HK-2 (cell line): ENCODE measurements around the gene BEND3.
"Not testable (repeated sequence)": the region's sequence is repeated elsewhere in the genome, so short reads cannot be mapped to it uniquely, and the experiment has no call there.

Experiments
- DNase-seq: peaks from one replicate; pipeline ENCODE4 v3.0.0-alpha.2; 2018; ENCODE audit not compliant: unreplicated experiment

Gene BEND3

GRCh38 chr6:107121266-107121665, 6.0 kb upstream of the BEND3 start:
- no peak for DNase-seq

- DNase-seq, result no peak
Observed at GRCh38 chr6:107120404-107120803, 5.1 kb upstream of the BEND3 start.

- DNase-seq, result no peak
Observed at GRCh38 chr6:107118976-107119375, 3.7 kb upstream of the BEND3 start.

GRCh38 chr6:107118540-107118939, 3.2 kb upstream of the BEND3 start:
- DNase-seq, result not testable (repeated sequence)

GRCh38 chr6:107116931-107117330, 1.6 kb upstream of the BEND3 start:
- DNase-seq, result no peak

GRCh38 chr6:107116328-107116892, 1.1 kb upstream of the BEND3 start:
- peak; percentile 6 for DNase-seq

- DNase-seq, result peak; percentile 56
Observed at GRCh38 chr6:107115695-107116327, 496 bp upstream of the BEND3 start.

GRCh38 chr6:107114213-107114925, 946 bp downstream of the BEND3 start:
- peak; percentile 87 for DNase-seq

- DNase-seq, result no peak
Observed at GRCh38 chr6:107110200-107110599, 5.1 kb downstream of the BEND3 start.

- peak; percentile 74 for DNase-seq
Observed at GRCh38 chr6:107108201-107108890, 7.0 kb downstream of the BEND3 start.

- DNase-seq, result no peak
Observed at GRCh38 chr6:107107791-107108190, 7.5 kb downstream of the BEND3 start.

GRCh38 chr6:107106165-107106564, 9.2 kb downstream of the BEND3 start:
- no peak for DNase-seq

- no peak for DNase-seq
Observed at GRCh38 chr6:107105511-107106116, 9.7 kb downstream of the BEND3 start.

- no peak for DNase-seq
Observed at GRCh38 chr6:107103082-107103481, 12.2 kb downstream of the BEND3 start.

- DNase-seq, result no peak
Observed at GRCh38 chr6:107102414-107102805, 12.9 kb downstream of the BEND3 start.

GRCh38 chr6:107101686-107102413, 13.5 kb downstream of the BEND3 start:
- no peak for DNase-seq

GRCh38 chr6:107101211-107101610, 14.1 kb downstream of the BEND3 start:
- no peak for DNase-seq

- DNase-seq, result no peak
Observed at GRCh38 chr6:107098436-107099307, 16.6 kb downstream of the BEND3 start.

GRCh38 chr6:107084459-107084858, 30.9 kb downstream of the BEND3 start:
- DNase-seq, result not testable (repeated sequence)

GRCh38 chr6:107083921-107084320, 31.4 kb downstream of the BEND3 start:
- no peak for DNase-seq
